ENCODE results near the gene GORASP1. TPM values are rescaled to one million over a fixed set of nuclear protein-coding genes. Genes with fewer than 3 reads are reported as not detected.

Gene GORASP1
- total RNA-seq, 1 donor from 2014 or later = 45.6 TPM

- no peak overlapping the region for H3K9ac ChIP-seq (ENCODE audit: low read length)
- peaks cover 65% of the 10 kb centered on the region for H3K79me2 ChIP-seq (ENCODE audit: insufficient read depth, low read length)
- no peak for DNase-seq (ENCODE audit: low read depth)
- peaks cover 4% of the 10 kb centered on the region for H3K36me3 ChIP-seq (ENCODE audit: insufficient read depth, low read length)
- H3K9me3 ChIP-seq (ENCODE audit: insufficient read depth, low read depth, low read length) = no peaks in the 10 kb centered on the region
- peaks cover 17% of the 10 kb centered on the region for H3K4me1 ChIP-seq (ENCODE audit: insufficient read depth, low read length)
- H3K27ac ChIP-seq (ENCODE audit: low read depth, low read length) = no peak overlapping the region
- H3K4me3 ChIP-seq (ENCODE audit: insufficient read depth, low read depth, low read length) = no peak overlapping the region
- Mint-ChIP-seq H3K4me1 (ENCODE audit: low read depth, unreplicated experiment) (peaks cover 15% of the 10 kb centered on the region), H3K4me3 (ENCODE audit: unreplicated experiment) (peak overlapping the region; percentile 97), H3K9me3 (ENCODE audit: unreplicated experiment) (no peaks in the 10 kb centered on the region), H3K36me3 (ENCODE audit: low read depth, unreplicated experiment) (peaks cover 3% of the 10 kb centered on the region), H3K27me3 (ENCODE audit: low read depth, unreplicated experiment) (peaks cover 6% of the 10 kb centered on the region), H3K27ac (ENCODE audit: unreplicated experiment) (peak overlapping the region; percentile 8)
- no peak for FAIRE-seq
- H2AFZ ChIP-seq (ENCODE audit: low read depth, low read length) = no peak overlapping the region
- peak overlapping the region; percentile 96 for H3K4me2 ChIP-seq (ENCODE audit: low read length)
- TF ChIP-seq CTCF (IDR thresholded peaks at IDR 0.05; ENCODE audit: insufficient read depth, low read depth, low read length) = no peak
- no peak for TF ChIP-seq EZH2 (IDR thresholded peaks at IDR 0.05; ENCODE audit: insufficient read depth, low read length)
- H4K20me1 ChIP-seq (ENCODE audit: insufficient read depth, low read length) = peaks cover 64% of the 10 kb centered on the region
- H3K27me3 ChIP-seq (ENCODE audit: insufficient read depth, low read length) = no peaks in the 10 kb centered on the region
Measured at GRCh38 chr3:39104961-39105686, 2.3 kb downstream of the GORASP1 start.

GRCh38 chr3:39103791-39104552 lies 3.5 kb downstream of the GORASP1 start:
- no peak overlapping the region for H3K4me3 ChIP-seq (ENCODE audit: insufficient read depth, low read depth, low read length)
- peaks cover 65% of the 10 kb centered on the region for H3K79me2 ChIP-seq (ENCODE audit: insufficient read depth, low read length)
- Mint-ChIP-seq H3K4me1 (ENCODE audit: low read depth, unreplicated experiment) (peaks cover 15% of the 10 kb centered on the region), H3K27me3 (ENCODE audit: low read depth, unreplicated experiment) (no peaks in the 10 kb centered on the region), H3K36me3 (ENCODE audit: low read depth, unreplicated experiment) (peaks cover 3% of the 10 kb centered on the region), H3K27ac (ENCODE audit: unreplicated experiment) (no peak overlapping the region), H3K4me3 (ENCODE audit: unreplicated experiment) (no peak overlapping the region), H3K9me3 (ENCODE audit: unreplicated experiment) (no peaks in the 10 kb centered on the region)
- no peak overlapping the region for H3K4me2 ChIP-seq (ENCODE audit: low read length)
- H3K9ac ChIP-seq (ENCODE audit: low read length) = no peak overlapping the region
- no peak overlapping the region for H2AFZ ChIP-seq (ENCODE audit: low read depth, low read length)
- peaks cover 5% of the 10 kb centered on the region for H3K36me3 ChIP-seq (ENCODE audit: insufficient read depth, low read length)
- H3K4me1 ChIP-seq (ENCODE audit: insufficient read depth, low read length) = peaks cover 17% of the 10 kb centered on the region
- FAIRE-seq (no peak), DNase-seq (ENCODE audit: low read depth) (no peak)
- H4K20me1 ChIP-seq (ENCODE audit: insufficient read depth, low read length) = peaks cover 71% of the 10 kb centered on the region
- no peak overlapping the region for H3K27ac ChIP-seq (ENCODE audit: low read depth, low read length)
- H3K9me3 ChIP-seq (ENCODE audit: insufficient read depth, low read depth, low read length) = no peaks in the 10 kb centered on the region
- TF ChIP-seq EZH2 (IDR thresholded peaks at IDR 0.05; ENCODE audit: insufficient read depth, low read length) = no peak
- TF ChIP-seq CTCF (IDR thresholded peaks at IDR 0.05; ENCODE audit: insufficient read depth, low read depth, low read length) = no peak
- no peaks in the 10 kb centered on the region for H3K27me3 ChIP-seq (ENCODE audit: insufficient read depth, low read length)

Data from astrocyte (in vitro differentiated cells and primary cell).